ENCODE results near the gene IL10RA.
"Not testable (repeated sequence)": the region's sequence is repeated elsewhere in the genome, so short reads cannot be mapped to it uniquely, and the experiment has no call there.

The IL10RA gene

GRCh38 chr11:118007040-118007439 is 20.8 kb downstream of the IL10RA start:
- Mint-ChIP-seq H3K27ac (peak overlapping the region; percentile 27), H3K9me3 (peaks cover 9% of the 10 kb centered on the region), H3K4me3 (no peak overlapping the region), H3K4me1 (peaks cover 96% of the 10 kb centered on the region), H3K27me3 (no peaks in the 10 kb centered on the region), H3K36me3 (peaks cover 4% of the 10 kb centered on the region)

- H3K27me3 Mint-ChIP-seq, H3K36me3 Mint-ChIP-seq, H3K9me3 Mint-ChIP-seq: not testable (repeated sequence)
- H3K27ac Mint-ChIP-seq: peak overlapping the region; percentile 80
- H3K4me1 Mint-ChIP-seq: peaks cover 95% of the 10 kb centered on the region
- H3K4me3 Mint-ChIP-seq: peak overlapping the region; percentile 56
Observed at GRCh38 chr11:118007563-118008270, 21.5 kb downstream of the IL10RA start.

- peaks cover 9% of the 10 kb centered on the region for H3K9me3 Mint-ChIP-seq
- H3K36me3 Mint-ChIP-seq: peaks cover 4% of the 10 kb centered on the region
- H3K4me1 Mint-ChIP-seq: peaks cover 95% of the 10 kb centered on the region
- H3K4me3 Mint-ChIP-seq: peak overlapping the region; percentile 56
- peak overlapping the region; percentile 80 for H3K27ac Mint-ChIP-seq
- H3K27me3 Mint-ChIP-seq: no peaks in the 10 kb centered on the region
Observed at GRCh38 chr11:118008271-118008911, 22.2 kb downstream of the IL10RA start.

- no peaks in the 10 kb centered on the region for H3K9me3 Mint-ChIP-seq
Observed at GRCh38 chr11:118009864-118010737, 23.9 kb downstream of the IL10RA start.

GRCh38 chr11:118010738-118011461 is 24.7 kb downstream of the IL10RA start:
- no peaks in the 10 kb centered on the region for H3K36me3 Mint-ChIP-seq
- peaks cover 91% of the 10 kb centered on the region for H3K4me1 Mint-ChIP-seq
- H3K4me3 Mint-ChIP-seq: no peak overlapping the region
- H3K27me3 Mint-ChIP-seq: no peaks in the 10 kb centered on the region
- H3K27ac Mint-ChIP-seq: peak overlapping the region; percentile 23
- no peaks in the 10 kb centered on the region for H3K9me3 Mint-ChIP-seq

More at GRCh38 chr11:118009864-118010737, 23.9 kb downstream of the IL10RA start:
- H3K4me1 Mint-ChIP-seq: peaks cover 91% of the 10 kb centered on the region
- H3K36me3 Mint-ChIP-seq: no peaks in the 10 kb centered on the region
- no peak overlapping the region for H3K4me3 Mint-ChIP-seq
- no peak overlapping the region for H3K27ac Mint-ChIP-seq
- no peaks in the 10 kb centered on the region for H3K27me3 Mint-ChIP-seq

GRCh38 chr11:118012083-118012669 is 26.0 kb downstream of the IL10RA start:
- no peak overlapping the region for H3K4me3 Mint-ChIP-seq
- peaks cover 3% of the 10 kb centered on the region for H3K36me3 Mint-ChIP-seq

GRCh38 chr11:118014022-118014421 is 27.8 kb downstream of the IL10RA start:
- Mint-ChIP-seq H3K9me3 (peaks cover 9% of the 10 kb centered on the region), H3K36me3 (peaks cover 13% of the 10 kb centered on the region), H3K4me3 (no peak overlapping the region), H3K27me3 (no peaks in the 10 kb centered on the region), H3K27ac (no peak overlapping the region), H3K4me1 (peaks cover 70% of the 10 kb centered on the region)

More at GRCh38 chr11:118012083-118012669, 26.0 kb downstream of the IL10RA start:
- Mint-ChIP-seq H3K4me1 (peaks cover 88% of the 10 kb centered on the region), H3K9me3 (no peaks in the 10 kb centered on the region), H3K27ac (peak overlapping the region; percentile 21), H3K27me3 (no peaks in the 10 kb centered on the region)

- Mint-ChIP-seq H3K9me3 (peaks cover 13% of the 10 kb centered on the region), H3K36me3 (peaks cover 14% of the 10 kb centered on the region), H3K27ac (no peak overlapping the region), H3K4me1 (peaks cover 56% of the 10 kb centered on the region), H3K4me3 (peak overlapping the region; percentile 49), H3K27me3 (no peaks in the 10 kb centered on the region)
Observed at GRCh38 chr11:118015385-118015841, 29.2 kb downstream of the IL10RA start.

GRCh38 chr11:118016104-118016503 is 29.9 kb downstream of the IL10RA start:
- Mint-ChIP-seq H3K9me3 (peaks cover 14% of the 10 kb centered on the region), H3K4me3 (no peak overlapping the region), H3K4me1 (peaks cover 51% of the 10 kb centered on the region), H3K36me3 (peaks cover 14% of the 10 kb centered on the region), H3K27ac (no peak overlapping the region), H3K27me3 (no peaks in the 10 kb centered on the region)

GRCh38 chr11:118017111-118017510 is 30.9 kb downstream of the IL10RA start:
- peak overlapping the region; percentile 12 for H3K4me3 Mint-ChIP-seq
- H3K4me1 Mint-ChIP-seq: peaks cover 42% of the 10 kb centered on the region
- H3K27ac Mint-ChIP-seq: no peak overlapping the region
- H3K9me3 Mint-ChIP-seq: peaks cover 14% of the 10 kb centered on the region
- H3K27me3 Mint-ChIP-seq: no peaks in the 10 kb centered on the region
- peaks cover 14% of the 10 kb centered on the region for H3K36me3 Mint-ChIP-seq

- Mint-ChIP-seq H3K4me3 (no peak overlapping the region), H3K27ac (peak overlapping the region; percentile 81), H3K4me1 (peaks cover 37% of the 10 kb centered on the region), H3K9me3 (peaks cover 14% of the 10 kb centered on the region), H3K36me3 (peaks cover 14% of the 10 kb centered on the region), H3K27me3 (no peaks in the 10 kb centered on the region)
Observed at GRCh38 chr11:118017631-118018315, 31.6 kb downstream of the IL10RA start.

- Mint-ChIP-seq H3K27ac (no peak overlapping the region), H3K4me1 (peaks cover 31% of the 10 kb centered on the region), H3K27me3 (no peaks in the 10 kb centered on the region), H3K9me3 (peaks cover 14% of the 10 kb centered on the region), H3K36me3 (peaks cover 14% of the 10 kb centered on the region), H3K4me3 (no peak overlapping the region)
Observed at GRCh38 chr11:118018401-118018800, 32.2 kb downstream of the IL10RA start.

- Mint-ChIP-seq H3K27me3 (no peaks in the 10 kb centered on the region), H3K9me3 (peaks cover 14% of the 10 kb centered on the region), H3K27ac (no peak overlapping the region), H3K4me3 (no peak overlapping the region), H3K4me1 (peaks cover 8% of the 10 kb centered on the region), H3K36me3 (peaks cover 14% of the 10 kb centered on the region)
Observed at GRCh38 chr11:118021146-118021545, 35.0 kb downstream of the IL10RA start.

- Mint-ChIP-seq H3K4me1 (peaks cover 16% of the 10 kb centered on the region), H3K36me3 (no peaks in the 10 kb centered on the region), H3K4me3 (no peak overlapping the region), H3K27ac (no peak overlapping the region), H3K27me3 (no peaks in the 10 kb centered on the region), H3K9me3 (no peaks in the 10 kb centered on the region)
Observed at GRCh38 chr11:118027694-118028093, 41.5 kb downstream of the IL10RA start.
